Endothelial cell of umbilical vein (primary cell): ENCODE data around the gene ECT2.

Experiments
- POLR2A ChIP-seq: IDR thresholded peaks from 2 replicates; pipeline ENCODE4 v1.6.1; 2012; ENCODE audit warnings: low read depth, mild to moderate bottlenecking, control low read depth, low read length
- POLR2AphosphoS5 ChIP-seq: IDR thresholded peaks from 2 replicates; pipeline ENCODE4 v1.6.1; 2012; ENCODE audit warnings: low read depth, mild to moderate bottlenecking, control low read depth, low read length, moderate library complexity; ENCODE audit not compliant: insufficient read depth
- TF ChIP-seq, protein P1 (sequence below), 2 donors: IDR thresholded peaks; 1 replicate in 1 of 2; 2 replicates in 1 of 2; pipeline ENCODE4 v1.5.1; 2011; ENCODE audit warnings: low read length in 2 of 2, mild to moderate bottlenecking in 2 of 2, moderate library complexity in 2 of 2, control low read depth in 1 of 2, inconsistent platforms in 1 of 2, low read depth in 1 of 2; ENCODE audit not compliant: insufficient read depth in 1 of 2; ENCODE audit errors: extremely low read depth in 1 of 2

DNA sequence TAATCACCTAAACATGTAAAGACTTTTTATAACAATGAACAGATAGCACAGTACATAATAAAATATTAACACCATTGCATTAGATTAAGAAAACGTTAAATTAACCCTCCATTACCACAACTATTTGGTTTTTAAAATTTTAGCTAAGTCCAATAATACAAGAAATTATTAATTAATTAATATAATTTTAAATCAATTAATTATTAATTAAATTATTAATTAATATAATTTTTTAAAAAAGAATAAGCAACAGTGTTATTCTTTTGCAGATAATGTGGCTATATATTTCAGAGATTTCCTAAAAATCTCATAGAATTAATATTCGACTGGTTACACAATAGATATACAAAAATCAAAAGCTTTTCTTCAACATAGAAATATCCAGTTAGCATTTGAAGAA is 82.5 kb downstream of the ECT2 start:
- TF ChIP-seq, protein P1, sequence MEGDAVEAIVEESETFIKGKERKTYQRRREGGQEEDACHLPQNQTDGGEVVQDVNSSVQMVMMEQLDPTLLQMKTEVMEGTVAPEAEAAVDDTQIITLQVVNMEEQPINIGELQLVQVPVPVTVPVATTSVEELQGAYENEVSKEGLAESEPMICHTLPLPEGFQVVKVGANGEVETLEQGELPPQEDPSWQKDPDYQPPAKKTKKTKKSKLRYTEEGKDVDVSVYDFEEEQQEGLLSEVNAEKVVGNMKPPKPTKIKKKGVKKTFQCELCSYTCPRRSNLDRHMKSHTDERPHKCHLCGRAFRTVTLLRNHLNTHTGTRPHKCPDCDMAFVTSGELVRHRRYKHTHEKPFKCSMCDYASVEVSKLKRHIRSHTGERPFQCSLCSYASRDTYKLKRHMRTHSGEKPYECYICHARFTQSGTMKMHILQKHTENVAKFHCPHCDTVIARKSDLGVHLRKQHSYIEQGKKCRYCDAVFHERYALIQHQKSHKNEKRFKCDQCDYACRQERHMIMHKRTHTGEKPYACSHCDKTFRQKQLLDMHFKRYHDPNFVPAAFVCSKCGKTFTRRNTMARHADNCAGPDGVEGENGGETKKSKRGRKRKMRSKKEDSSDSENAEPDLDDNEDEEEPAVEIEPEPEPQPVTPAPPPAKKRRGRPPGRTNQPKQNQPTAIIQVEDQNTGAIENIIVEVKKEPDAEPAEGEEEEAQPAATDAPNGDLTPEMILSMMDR (IDR thresholded peaks at IDR 0.05; ENCODE audit: extremely low read depth in 1 of 2, insufficient read depth in 1 of 2, low read depth in 1 of 2, low read length in 2 of 2): no peak
- TF ChIP-seq POLR2AphosphoS5: no peak
- TF ChIP-seq POLR2A: no peak
